Transverse colon (tissue), 4 donors: Measurements from ENCODE around the gene PRKAR1A. TPM values are rescaled to one million over a fixed set of nuclear protein-coding genes. Genes with fewer than 3 reads are reported as not detected.
"Not testable (repeated sequence)": the region's sequence is repeated elsewhere in the genome, so short reads cannot be mapped to it uniquely, and the experiment has no call there.

Experiments
- DNase-seq: peaks from one replicate; pipeline ENCODE4 v3.0.0-alpha.2; 2019
- H3K27ac ChIP-seq, 4 donors: fragments of 200-600 bp; sonication (generic); 2 replicates each; pipeline ENCODE4 v1.5.1; 2016 to 2018; ENCODE audit warnings: inconsistent platforms in 4 of 4
- H3K27me3 ChIP-seq: fragments of 200-600 bp; sonication (generic); 2 replicates; pipeline ENCODE4 v1.5.1; 2017; ENCODE audit warnings: inconsistent platforms
- H3K36me3 ChIP-seq, 4 donors: fragments of 200-600 bp; sonication (generic); 2 replicates each; pipeline ENCODE4 v1.5.1; 2017 to 2019; ENCODE audit warnings: inconsistent platforms in 4 of 4
- H3K4me1 ChIP-seq, 4 donors: fragments of 200-600 bp; sonication (generic); 2 replicates each; pipeline ENCODE4 v1.5.1; 2017 to 2020; ENCODE audit warnings: inconsistent platforms in 4 of 4
- H3K4me3 ChIP-seq, 4 donors: fragments of 200-600 bp; sonication (generic); 1 replicate in 1 of 4; 2 replicates in 3 of 4; pipeline versions ENCODE4 v1.5.1 to v1.6.1; 2017 to 2019; ENCODE audit warnings: inconsistent platforms in 4 of 4
- H3K9me3 ChIP-seq, 2 donors: fragments of 200-600 bp; sonication (generic); 2 replicates each; pipeline ENCODE4 v1.5.1; 2017 to 2019; ENCODE audit warnings: inconsistent platforms in 2 of 2
- CTCF ChIP-seq, 5 experiments: fragments of 200-600 bp in 3 of 5; fragments of 450-650 bp in 2 of 5; sonication (generic) in 3 of 5; IDR thresholded peaks; 1 replicate in 2 of 5; 2 replicates in 3 of 5; pipeline ENCODE4 v1.5.1; 2016 to 2017; ENCODE audit warnings: antibody characterized with exemption in 5 of 5, inconsistent platforms in 3 of 5, mild to moderate bottlenecking in 2 of 5, moderate library complexity in 1 of 5
- EP300 ChIP-seq: sonication (generic); formaldehyde crosslinking; IDR thresholded peaks from one replicate; pipeline ENCODE4 v1.6.1; 2017; ENCODE audit warnings: antibody characterized with exemption, low read depth
- POLR2A ChIP-seq: fragments of 450-650 bp; IDR thresholded peaks from one replicate; pipeline ENCODE4 v1.6.1; 2016; ENCODE audit warnings: antibody characterized with exemption, mild to moderate bottlenecking, moderate library complexity
- POLR2AphosphoS5 ChIP-seq, 3 donors: sonication (generic); formaldehyde crosslinking; IDR thresholded peaks; one replicate each; pipeline ENCODE4 v1.6.1; 2016; ENCODE audit warnings: antibody characterized with exemption in 3 of 3
- WGBS, 2 donors: methylation state at CpG; one replicate each; pipeline ENCODE4 v1.1.5; 2018; ENCODE audit warnings: low coverage in 1 of 2; 5-methylcytosine and 5-hydroxymethylcytosine counted together
- in situ Hi-C, 4 donors: fragments of 200-750 bp; cut with MboI; loops; one replicate each; pipeline versions ENCODE4 v1.15.0 to v1.15.1; 2017; ENCODE audit warnings: low sequenced_read_pairs in 3 of 4, low pct_ligation_motif_present in 1 of 4, low pct_unique_long_range_greater_than_20kb in 1 of 4
- intact Hi-C: fragments of 100-400 bp; cut with DNase I; formaldehyde crosslinking; loops from one replicate; pipeline ENCODE4 v1.15.1; 2023; ENCODE audit warnings: low total_unique reads
- total RNA-seq, 4 donors: library from RNA; depleted of rRNA; stranded (reverse); fragments of >200 nt; gene quantifications; one replicate each; pipeline ENCODE4 v1.1.0, GENCODE V29; 2016

PRKAR1A gene
- total RNA-seq, 4 donors from 2014 or later: 93.9 to 223 (median 160) TPM

GRCh38 chr17:68512960-68513474 is 787 bp downstream of the PRKAR1A start:
- H3K4me3 ChIP-seq: peak overlapping the region; percentile 92 to 98 (median 94)
- TF ChIP-seq EP300 (no peak), CTCF (IDR thresholded peaks at IDR 0.05) (no peak), POLR2A (no peak), POLR2AphosphoS5 (IDR thresholded peaks at IDR 0.05) (no peak)
- peak overlapping the region; percentile 96 to 99 (median 98) for H3K27ac ChIP-seq
- in situ Hi-C loops: no loop called here
- intact Hi-C loops: no loop called here
- peak; percentile 24 for DNase-seq
- WGBS, 2 donors: 0 to 1% methylated on average over 16 to 20 of the region's 20 CpGs
- peaks cover 14 to 51% (median 28%) of the 10 kb centered on the region in 4 donors for H3K4me1 ChIP-seq
- peaks cover 0 to 5% (median 0%) of the 10 kb centered on the region in 4 donors for H3K36me3 ChIP-seq
- no peaks in the 10 kb centered on the region for H3K27me3 ChIP-seq
- H3K9me3 ChIP-seq: no peaks in the 10 kb centered on the region

- no peak for DNase-seq
- H3K27me3 ChIP-seq: no peaks in the 10 kb centered on the region
- in situ Hi-C loops: no loop called here
- 12 to 14% methylated on average over 3 of the region's 3 CpGs for WGBS, 2 donors
- intact Hi-C loops: no loop called here
- no peak for TF ChIP-seq POLR2AphosphoS5 (IDR thresholded peaks at IDR 0.05)
- no peak for TF ChIP-seq EP300
- no peak for TF ChIP-seq CTCF (IDR thresholded peaks at IDR 0.05)
- TF ChIP-seq POLR2A: no peak
- peaks cover 14 to 60% (median 32%) of the 10 kb centered on the region in 4 donors for H3K4me1 ChIP-seq
- peak overlapping the region; percentile 96 to 99 (median 98) for H3K27ac ChIP-seq
- H3K9me3 ChIP-seq: no peaks in the 10 kb centered on the region
- peak overlapping the region in 3 of 4 donors; percentile 92 to 98 (median 96) for H3K4me3 ChIP-seq
- H3K36me3 ChIP-seq: peaks cover 0 to 5% (median 0%) of the 10 kb centered on the region in 4 donors
Observed at GRCh38 chr17:68513932-68514331, 1.7 kb downstream of the PRKAR1A start.

GRCh38 chr17:68514831-68515635 is 2.8 kb downstream of the PRKAR1A start:
- 51 to 59% methylated on average over 15 of the region's 15 CpGs for WGBS, 2 donors
- Histone ChIP-seq H3K4me3 (peak overlapping the region in 2 of 4 donors; percentile 92 to 96), H3K9me3 (no peaks in the 10 kb centered on the region), H3K27me3 (no peaks in the 10 kb centered on the region), H3K4me1 (peaks cover 14 to 70% (median 33%) of the 10 kb centered on the region in 4 donors), H3K36me3 (peaks cover 0 to 5% (median 0%) of the 10 kb centered on the region in 4 donors), H3K27ac (peak overlapping the region; percentile 32 to 99 (median 78))
- in situ Hi-C loops (no loop called here), intact Hi-C loops (no loop called here)
- TF ChIP-seq EP300 (no peak), POLR2AphosphoS5 (IDR thresholded peaks at IDR 0.05) (no peak), POLR2A (no peak)
- no peak for DNase-seq

- Histone ChIP-seq H3K4me1 (peaks cover 14 to 58% (median 28%) of the 10 kb centered on the region in 4 donors), H3K27ac (no peak overlapping the region), H3K27me3 (no peaks in the 10 kb centered on the region), H3K9me3 (no peaks in the 10 kb centered on the region), H3K4me3 (no peak overlapping the region), H3K36me3 (peaks cover 0 to 5% (median 0%) of the 10 kb centered on the region in 4 donors)
- WGBS, 2 donors: 92 to 100% methylated on average over 1 of the region's 1 CpG
- TF ChIP-seq POLR2A: no peak
- TF ChIP-seq CTCF (IDR thresholded peaks at IDR 0.05): no peak
- TF ChIP-seq POLR2AphosphoS5 (IDR thresholded peaks at IDR 0.05): no peak
- TF ChIP-seq EP300: no peak
- no peak for DNase-seq
- in situ Hi-C loops: no loop called here
- intact Hi-C loops: no loop called here
Observed at GRCh38 chr17:68516732-68517131, 4.5 kb downstream of the PRKAR1A start.

GRCh38 chr17:68517605-68518004 is 5.4 kb downstream of the PRKAR1A start:
- intact Hi-C loops, in situ Hi-C loops, DNase-seq, H3K9me3 ChIP-seq, H3K27me3 ChIP-seq, H3K27ac ChIP-seq, H3K4me3 ChIP-seq, H3K36me3 ChIP-seq: not testable (repeated sequence)
- WGBS, 2 donors: 90% methylated on average over 3 of the region's 3 CpGs; no CpG with 5 or more reads in 1 of the 2 donors
- peaks cover 14 to 58% (median 28%) of the 10 kb centered on the region in 4 donors for H3K4me1 ChIP-seq
